SHP77 (cell line): ENCODE measurements around the gene CPT2.
"Not testable (repeated sequence)": the region's sequence is repeated elsewhere in the genome, so short reads cannot be mapped to it uniquely, and the experiment has no call there.

Experiments used
- DNase-seq, 2 experiments: peaks; one replicate each; lab custom pipeline; 2025; lab: John Stamatoyannopoulos, UW

The CPT2 gene

GRCh38 chr1:53182111-53182593 lies 14.5 kb upstream of the CPT2 start:
- peak; percentile 20 to 65 for DNase-seq

- no peak for DNase-seq
These were observed 13.9 kb upstream of the CPT2 start for GRCh38 chr1:53182716-53183094.

- no peak for DNase-seq
These were observed 13.3 kb upstream of the CPT2 start for GRCh38 chr1:53183095-53183990.

- DNase-seq = not testable (repeated sequence)
These were observed 10.7 kb upstream of the CPT2 start for GRCh38 chr1:53185955-53186297.

GRCh38 chr1:53186533-53186932 lies 10.1 kb upstream of the CPT2 start:
- DNase-seq = no peak

- no peak for DNase-seq
These were observed 9.2 kb upstream of the CPT2 start for GRCh38 chr1:53187401-53187800.

GRCh38 chr1:53188099-53188498 lies 8.5 kb upstream of the CPT2 start:
- DNase-seq = no peak

GRCh38 chr1:53189061-53189460 lies 7.6 kb upstream of the CPT2 start:
- DNase-seq = no peak

GRCh38 chr1:53190210-53190611 lies 6.4 kb upstream of the CPT2 start:
- DNase-seq = no peak

GRCh38 chr1:53195246-53196016 lies 1.2 kb upstream of the CPT2 start:
- DNase-seq = no peak

GRCh38 chr1:53196017-53196484 lies 573 bp upstream of the CPT2 start:
- no peak for DNase-seq

- DNase-seq = no peak
These were observed 922 bp downstream of the CPT2 start for GRCh38 chr1:53197291-53198200.

GRCh38 chr1:53198241-53198651 lies 1.6 kb downstream of the CPT2 start:
- DNase-seq = no peak

GRCh38 chr1:53203466-53203865 lies 6.8 kb downstream of the CPT2 start:
- DNase-seq = no peak

GRCh38 chr1:53205496-53205895 lies 8.9 kb downstream of the CPT2 start:
- not testable (repeated sequence) for DNase-seq

GRCh38 chr1:53206083-53206685 lies 9.6 kb downstream of the CPT2 start:
- DNase-seq = not testable (repeated sequence)

- no peak for DNase-seq
These were observed 10.2 kb downstream of the CPT2 start for GRCh38 chr1:53206735-53207379.

- no peak for DNase-seq
These were observed 11.1 kb downstream of the CPT2 start for GRCh38 chr1:53207726-53208125.

- no peak for DNase-seq
These were observed 13.7 kb downstream of the CPT2 start for GRCh38 chr1:53210352-53210751.

- DNase-seq = no peak
These were observed 14.3 kb downstream of the CPT2 start for GRCh38 chr1:53210954-53211353.

- DNase-seq = no peak
These were observed 17.8 kb downstream of the CPT2 start for GRCh38 chr1:53214376-53214940.
